ACC112 (cell line): ENCODE data around the gene DPY19L3.

Source experiments
- H2AFZ ChIP-seq: fragments of 200-600 bp; sonication (generic); one replicate; pipeline ENCODE4 v1.6.0; 2017; ENCODE audit warnings: antibody characterized with exemption, low read length; ENCODE audit not compliant: unreplicated experiment
- H3K27ac ChIP-seq: fragments of 200-600 bp; sonication (generic); 2 replicates; pipeline ENCODE4 v1.5.1; 2014; ENCODE audit warnings: low read depth, mild to moderate bottlenecking, antibody characterized with exemption, low read length, moderate library complexity
- H3K27me3 ChIP-seq: fragments of 200-600 bp; sonication (generic); 2 replicates; pipeline ENCODE4 v1.6.1; 2014; ENCODE audit warnings: mild to moderate bottlenecking, antibody characterized with exemption, low read length, moderate library complexity, mixed read lengths; ENCODE audit not compliant: insufficient read depth
- H3K36me3 ChIP-seq: fragments of 200-600 bp; sonication (generic); 2 replicates; pipeline ENCODE4 v1.6.1; 2016; ENCODE audit warnings: mild to moderate bottlenecking, antibody characterized with exemption, low read length, moderate library complexity, mixed read lengths; ENCODE audit not compliant: insufficient read depth
- H3K4me1 ChIP-seq: fragments of 200-600 bp; sonication (generic); one replicate; pipeline ENCODE4 v1.6.1; 2016; ENCODE audit warnings: low read length, mixed read lengths; ENCODE audit not compliant: insufficient read depth, unreplicated experiment, control insufficient read depth
- H3K4me3 ChIP-seq: fragments of 200-600 bp; sonication (generic); 2 replicates; pipeline ENCODE4 v1.5.1; 2014; ENCODE audit warnings: mild to moderate bottlenecking, low read depth, low read length
- H3K79me2 ChIP-seq: fragments of 200-600 bp; sonication (generic); one replicate; pipeline ENCODE4 v1.6.0; 2016; ENCODE audit warnings: low read length; ENCODE audit not compliant: control insufficient read depth, unreplicated experiment, insufficient read depth

The DPY19L3 gene, protein sequence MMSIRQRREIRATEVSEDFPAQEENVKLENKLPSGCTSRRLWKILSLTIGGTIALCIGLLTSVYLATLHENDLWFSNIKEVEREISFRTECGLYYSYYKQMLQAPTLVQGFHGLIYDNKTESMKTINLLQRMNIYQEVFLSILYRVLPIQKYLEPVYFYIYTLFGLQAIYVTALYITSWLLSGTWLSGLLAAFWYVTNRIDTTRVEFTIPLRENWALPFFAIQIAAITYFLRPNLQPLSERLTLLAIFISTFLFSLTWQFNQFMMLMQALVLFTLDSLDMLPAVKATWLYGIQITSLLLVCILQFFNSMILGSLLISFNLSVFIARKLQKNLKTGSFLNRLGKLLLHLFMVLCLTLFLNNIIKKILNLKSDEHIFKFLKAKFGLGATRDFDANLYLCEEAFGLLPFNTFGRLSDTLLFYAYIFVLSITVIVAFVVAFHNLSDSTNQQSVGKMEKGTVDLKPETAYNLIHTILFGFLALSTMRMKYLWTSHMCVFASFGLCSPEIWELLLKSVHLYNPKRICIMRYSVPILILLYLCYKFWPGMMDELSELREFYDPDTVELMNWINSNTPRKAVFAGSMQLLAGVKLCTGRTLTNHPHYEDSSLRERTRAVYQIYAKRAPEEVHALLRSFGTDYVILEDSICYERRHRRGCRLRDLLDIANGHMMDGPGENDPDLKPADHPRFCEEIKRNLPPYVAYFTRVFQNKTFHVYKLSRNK

DNA sequence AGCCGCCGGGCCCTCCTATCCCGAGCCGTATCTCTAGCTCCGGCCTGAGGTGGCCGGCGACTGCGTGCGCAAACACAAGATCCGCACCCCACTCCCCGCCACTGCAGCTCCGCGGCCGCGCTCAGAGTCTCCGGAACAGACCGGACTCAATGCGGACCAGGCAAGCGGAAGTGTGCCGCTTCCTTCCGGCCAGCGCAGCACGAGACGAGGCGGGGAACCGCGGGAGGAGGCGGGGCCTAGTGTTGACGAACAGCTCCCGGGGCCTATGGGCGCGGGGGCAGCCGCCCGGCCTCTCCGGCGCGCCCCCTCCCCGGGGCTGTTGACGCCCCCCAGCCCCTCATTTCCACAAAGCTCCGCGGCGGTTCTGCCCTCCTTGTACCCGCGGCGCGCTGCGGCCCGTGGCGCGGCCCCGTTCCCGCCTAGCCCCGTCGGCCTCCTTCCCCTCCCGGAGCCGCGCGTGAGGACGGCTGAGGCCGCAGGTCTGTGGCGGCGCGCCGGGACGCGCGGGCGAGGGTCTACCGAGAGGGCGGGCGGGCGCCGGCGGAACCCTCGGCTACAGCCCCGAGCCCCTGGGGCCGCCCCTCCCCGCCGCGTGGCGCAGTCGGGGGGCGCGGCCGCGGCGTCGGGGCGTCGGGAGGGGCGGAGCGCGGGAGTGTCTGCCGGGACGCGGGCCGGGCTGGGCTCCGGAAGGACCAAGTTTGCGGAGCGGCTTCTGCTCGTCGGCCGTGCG lies at the start of gene DPY19L3:
TSS of gene DPY19L3 (plus strand) at position 340 of the 730 bp plus-strand sequence. CDS start 2,484 bp downstream, outside the sequence.
- Histone ChIP-seq H3K4me1 (peaks cover 9% of the 10 kb centered on the region), H2AFZ (peak within 1 kb of the TSS; percentile 89), H3K27ac (peak within 1 kb of the TSS; percentile 93), H3K4me3 (peak within 1 kb of the TSS; percentile 95), H3K27me3 (no peaks in the 10 kb centered on the region), H3K36me3 (peaks cover 12% of the 10 kb centered on the region), H3K79me2 (peaks cover 12% of the 10 kb centered on the region)

DNA sequence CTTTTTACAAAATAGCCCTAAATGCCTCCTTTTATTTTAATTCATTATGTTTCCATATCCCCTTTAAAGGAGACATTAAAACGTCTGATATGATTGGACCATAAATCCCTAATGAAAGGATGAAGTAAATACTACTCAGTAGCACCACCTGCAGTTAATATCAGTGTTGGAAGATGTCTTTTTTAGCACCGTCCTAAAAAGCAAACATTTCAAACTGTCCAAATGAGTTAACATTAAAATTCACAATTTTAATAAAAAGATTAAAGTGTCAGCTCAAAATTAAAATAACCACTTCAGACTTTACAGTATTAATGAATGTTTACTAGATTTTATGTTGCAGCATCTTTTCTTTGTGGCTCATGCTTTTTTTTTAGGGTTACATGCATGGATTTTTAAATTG lies 47.9 kb upstream of the DPY19L3 start:
- peaks cover 49% of the 10 kb centered on the region for H3K79me2 ChIP-seq
- peaks cover 36% of the 10 kb centered on the region for H3K36me3 ChIP-seq
- H3K4me3 ChIP-seq: no peak overlapping the region
- H3K27ac ChIP-seq: no peak overlapping the region
- H3K4me1 ChIP-seq: peaks cover 1% of the 10 kb centered on the region
- no peaks in the 10 kb centered on the region for H3K27me3 ChIP-seq
- H2AFZ ChIP-seq: no peak overlapping the region

DNA sequence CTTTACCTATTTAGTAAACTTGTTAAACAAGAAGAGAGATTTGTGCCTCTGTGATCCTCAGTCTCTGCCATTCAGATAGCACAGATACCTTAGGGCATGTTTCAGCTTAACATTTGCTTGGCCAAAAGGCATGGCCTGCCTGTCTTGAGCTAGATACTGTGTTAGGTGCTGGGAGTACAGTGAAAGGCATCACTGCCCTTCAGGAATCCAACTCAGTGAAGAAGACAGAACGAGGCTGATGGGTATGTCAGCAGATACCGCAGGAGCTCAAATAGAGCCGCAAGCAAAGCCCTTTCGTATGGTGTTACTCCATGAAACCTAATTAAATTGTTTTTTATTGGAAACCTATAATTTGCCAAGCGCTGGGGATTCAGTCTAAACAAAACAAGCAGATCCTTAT lies 47.2 kb upstream of the DPY19L3 start:
- no peaks in the 10 kb centered on the region for H3K4me1 ChIP-seq
- H3K79me2 ChIP-seq: peaks cover 44% of the 10 kb centered on the region
- H3K27ac ChIP-seq: no peak overlapping the region
- H3K4me3 ChIP-seq: no peak overlapping the region
- peaks cover 30% of the 10 kb centered on the region for H3K36me3 ChIP-seq
- H2AFZ ChIP-seq: no peak overlapping the region
- H3K27me3 ChIP-seq: no peaks in the 10 kb centered on the region

DNA sequence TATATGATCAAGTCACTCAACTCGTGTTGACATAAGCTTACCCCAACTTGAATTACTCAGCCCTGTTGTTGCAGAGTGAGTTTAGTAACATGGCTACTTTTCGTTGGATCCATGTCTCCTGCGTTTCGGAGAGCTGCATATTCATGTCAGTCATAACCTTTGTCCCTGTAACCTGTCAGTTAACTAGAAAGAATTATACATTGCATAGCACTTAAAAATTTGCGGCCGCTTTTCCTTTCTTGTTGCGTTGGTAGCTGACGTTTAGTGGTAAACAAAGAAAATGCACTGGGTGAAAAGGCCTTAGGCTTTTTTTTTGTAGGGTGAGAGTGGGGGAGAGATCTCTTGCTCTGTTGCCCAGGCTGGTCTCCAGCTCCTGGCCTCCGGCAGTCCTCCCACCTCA lies 46.0 kb upstream of the DPY19L3 start:
- H3K36me3 ChIP-seq: peaks cover 21% of the 10 kb centered on the region
- H2AFZ ChIP-seq: no peak overlapping the region
- H3K79me2 ChIP-seq: peaks cover 37% of the 10 kb centered on the region
- no peaks in the 10 kb centered on the region for H3K27me3 ChIP-seq
- H3K4me1 ChIP-seq: no peaks in the 10 kb centered on the region
- no peak overlapping the region for H3K27ac ChIP-seq
- H3K4me3 ChIP-seq: no peak overlapping the region

DNA sequence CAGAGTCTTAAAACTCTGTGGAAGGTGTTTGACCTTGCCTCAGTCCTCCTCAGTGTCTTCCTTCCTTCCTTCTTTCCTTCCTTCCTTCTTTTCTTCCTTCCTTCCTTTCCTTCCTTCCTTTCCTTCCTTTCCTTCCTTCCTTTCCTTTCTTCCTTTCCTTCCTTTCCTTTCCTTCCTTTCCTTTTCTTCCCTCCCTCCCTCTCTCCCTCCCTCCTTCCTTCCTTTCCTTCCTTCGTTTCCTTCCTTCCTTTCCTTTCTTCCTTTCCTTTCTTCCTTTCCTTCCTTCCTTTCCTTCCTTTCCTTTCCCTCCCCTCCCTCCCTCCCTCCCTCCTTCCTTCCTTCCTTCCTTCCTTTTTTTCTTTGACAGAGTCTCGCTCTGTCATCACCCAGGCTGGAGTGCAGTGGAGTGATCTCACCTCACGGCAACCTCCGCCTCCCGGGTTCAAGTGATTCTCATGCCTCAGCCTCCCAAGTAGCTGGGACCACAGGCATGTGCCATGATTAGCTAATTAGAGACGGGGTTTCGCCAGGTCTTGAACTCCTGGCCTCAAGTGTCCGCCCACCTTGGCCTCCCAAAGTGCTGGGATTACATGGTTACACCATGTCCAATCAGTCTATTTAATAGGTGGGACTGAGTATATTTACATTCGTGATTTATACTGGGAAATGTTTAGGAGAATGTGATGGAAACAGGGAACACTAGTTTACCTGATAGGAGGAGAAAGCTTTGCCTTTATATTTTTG lies 43.8 kb upstream of the DPY19L3 start:
- Histone ChIP-seq H3K79me2 (peaks cover 32% of the 10 kb centered on the region), H3K27ac (no peak overlapping the region)

DNA sequence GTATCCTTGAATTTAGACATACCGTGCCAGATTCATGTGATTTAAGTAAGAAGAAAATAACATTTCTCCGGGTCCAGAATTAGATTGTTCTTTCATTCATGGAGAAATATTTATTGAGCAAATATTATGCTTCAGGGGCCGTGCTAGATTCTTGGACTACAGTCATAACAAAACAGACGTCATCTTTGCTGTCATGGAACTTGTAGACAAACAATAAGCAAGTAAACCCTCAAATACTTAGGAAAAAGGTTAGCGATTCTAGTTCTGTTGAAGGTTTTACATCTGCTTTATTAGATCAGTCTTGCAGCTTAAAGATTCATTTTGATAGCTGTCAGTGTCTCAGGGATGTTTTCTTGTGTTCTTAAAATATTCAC lies 43.3 kb upstream of the DPY19L3 start:
- Histone ChIP-seq H3K27me3 (no peaks in the 10 kb centered on the region), H2AFZ (no peak overlapping the region), H3K36me3 (peaks cover 21% of the 10 kb centered on the region), H3K79me2 (peaks cover 38% of the 10 kb centered on the region), H3K4me3 (no peak overlapping the region), H3K4me1 (no peaks in the 10 kb centered on the region), H3K27ac (no peak overlapping the region)

More for the DNA sequence above, 43.8 kb upstream of the DPY19L3 start:
- no peak overlapping the region for H2AFZ ChIP-seq
- H3K4me3 ChIP-seq: no peak overlapping the region
- no peaks in the 10 kb centered on the region for H3K4me1 ChIP-seq
- H3K27me3 ChIP-seq: no peaks in the 10 kb centered on the region
- peaks cover 21% of the 10 kb centered on the region for H3K36me3 ChIP-seq

DNA sequence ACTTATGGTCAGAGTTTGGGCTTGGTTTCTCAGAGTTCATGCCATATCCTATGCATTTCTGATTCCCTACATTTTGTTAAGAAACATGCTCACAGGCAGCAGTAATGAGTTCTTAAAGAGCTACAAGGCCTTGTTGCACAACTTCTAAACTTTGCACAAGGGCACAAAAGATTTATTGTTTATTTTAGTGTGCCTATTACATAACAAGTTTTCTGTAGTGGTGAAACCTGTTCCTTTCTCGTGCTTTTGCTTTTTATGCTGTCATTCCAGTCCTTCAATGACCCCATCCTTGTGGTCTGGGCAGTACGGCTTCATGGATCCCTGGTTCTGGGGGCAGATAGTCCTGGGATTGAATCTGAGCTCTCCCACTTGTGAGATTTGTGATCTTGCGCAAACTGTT lies 42.4 kb upstream of the DPY19L3 start:
- no peaks in the 10 kb centered on the region for H3K27me3 ChIP-seq
- H3K27ac ChIP-seq: no peak overlapping the region
- no peaks in the 10 kb centered on the region for H3K4me1 ChIP-seq
- H3K79me2 ChIP-seq: peaks cover 42% of the 10 kb centered on the region
- H2AFZ ChIP-seq: no peak overlapping the region
- H3K4me3 ChIP-seq: no peak overlapping the region
- peaks cover 21% of the 10 kb centered on the region for H3K36me3 ChIP-seq

DNA sequence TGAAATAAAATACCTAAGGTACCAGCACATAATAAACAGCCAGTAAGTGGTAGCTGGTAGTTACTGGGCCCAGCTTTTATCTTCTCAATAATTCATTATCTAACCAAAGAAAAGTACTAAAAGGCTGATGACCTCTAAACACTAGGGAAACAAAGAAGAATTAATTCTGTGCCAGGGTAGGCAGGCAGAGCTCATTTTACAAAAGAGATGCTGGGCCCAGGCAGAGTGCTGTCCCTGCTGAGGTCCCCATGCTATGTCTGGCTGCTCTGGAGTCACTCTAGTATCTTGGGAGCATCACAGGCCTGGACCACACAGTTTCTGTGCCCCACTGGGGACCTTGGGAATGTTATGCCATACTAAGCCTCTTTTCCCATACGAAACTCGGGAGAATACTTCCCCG lies 41.9 kb upstream of the DPY19L3 start:
- Histone ChIP-seq H3K27me3 (no peaks in the 10 kb centered on the region), H3K27ac (no peak overlapping the region), H3K4me1 (no peaks in the 10 kb centered on the region), H3K4me3 (no peak overlapping the region), H3K79me2 (peaks cover 45% of the 10 kb centered on the region), H2AFZ (no peak overlapping the region), H3K36me3 (peaks cover 19% of the 10 kb centered on the region)

DNA sequence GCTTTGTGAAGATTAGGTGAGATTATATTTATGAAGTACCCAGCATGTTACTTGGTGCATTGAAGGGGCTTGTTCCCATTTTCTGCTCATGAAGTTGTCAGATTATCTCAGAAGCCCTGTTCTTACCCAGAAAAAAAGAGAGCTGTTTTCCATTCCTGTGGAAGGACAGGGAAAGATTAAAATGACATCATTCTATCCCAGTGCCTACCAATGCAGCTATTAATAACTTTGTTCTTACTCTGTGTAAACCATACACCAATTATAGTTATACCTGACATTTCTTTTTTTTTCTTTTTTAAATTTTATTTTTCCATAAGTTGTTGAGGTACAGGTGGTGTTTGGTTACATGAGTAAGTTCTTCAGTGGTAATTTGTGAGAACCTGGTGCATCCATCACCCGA lies 41.5 kb upstream of the DPY19L3 start:
- peaks cover 46% of the 10 kb centered on the region for H3K79me2 ChIP-seq

DNA sequence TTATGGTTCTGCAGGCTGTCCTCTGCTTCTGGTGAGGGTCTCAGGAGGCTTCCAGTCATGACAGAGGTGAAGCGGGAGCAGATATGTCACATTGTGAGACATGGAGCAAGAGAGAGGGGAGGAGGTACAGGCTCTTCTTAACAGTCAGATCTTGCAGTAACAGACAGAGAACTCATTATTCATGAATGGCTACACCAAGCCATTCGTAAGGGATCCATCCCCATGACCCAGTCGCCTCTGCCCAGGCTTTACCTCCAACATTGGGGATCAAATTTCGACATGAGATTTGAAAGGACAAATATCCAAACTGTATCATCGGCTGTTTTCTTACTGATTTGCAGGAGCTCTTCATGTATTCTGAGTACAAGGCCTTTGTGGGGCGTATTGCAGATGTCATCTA lies 38.5 kb upstream of the DPY19L3 start:
- peaks cover 58% of the 10 kb centered on the region for H3K79me2 ChIP-seq
- no peak overlapping the region for H3K27ac ChIP-seq
- H3K4me1 ChIP-seq: peaks cover 2% of the 10 kb centered on the region
- H3K27me3 ChIP-seq: no peaks in the 10 kb centered on the region
- no peak overlapping the region for H2AFZ ChIP-seq
- peaks cover 9% of the 10 kb centered on the region; the same call in 1 of the 2 replicates for H3K36me3 ChIP-seq
- H3K4me3 ChIP-seq: no peak overlapping the region

More for the DNA sequence above, 41.5 kb upstream of the DPY19L3 start:
- Histone ChIP-seq H3K4me1 (no peaks in the 10 kb centered on the region), H3K27ac (no peak overlapping the region), H3K4me3 (no peak overlapping the region), H3K36me3 (peaks cover 16% of the 10 kb centered on the region), H2AFZ (no peak overlapping the region), H3K27me3 (no peaks in the 10 kb centered on the region)
